Testis (tissue), 3 donors: ENCODE measurements around the gene STAP2. TPM values are rescaled to one million over a fixed set of nuclear protein-coding genes. Genes with fewer than 3 reads are reported as not detected.

Experiments used
- DNase-seq: peaks from one replicate; pipeline ENCODE4 v3.0.0-alpha.2; 2019
- H3K27ac ChIP-seq, 2 donors: fragments of 200-600 bp; sonication (generic); one replicate each; pipeline ENCODE4 v1.5.1; 2019
- H3K27me3 ChIP-seq: fragments of 200-600 bp; sonication (generic); one replicate; pipeline ENCODE4 v1.5.1; 2019
- H3K36me3 ChIP-seq: fragments of 200-600 bp; sonication (generic); one replicate; pipeline ENCODE4 v1.5.1; 2017; ENCODE audit warnings: low read depth; ENCODE audit errors: missing control alignments
- H3K4me1 ChIP-seq: fragments of 200-600 bp; sonication (generic); one replicate; pipeline ENCODE4 v1.5.1; 2019
- H3K4me3 ChIP-seq, 2 donors: fragments of 200-600 bp; sonication (generic); one replicate each; pipeline ENCODE4 v1.5.1; 2017 to 2019
- H3K9me3 ChIP-seq: fragments of 200-600 bp; sonication (generic); one replicate; pipeline ENCODE4 v1.5.1; 2017
- CTCF ChIP-seq, 3 experiments: fragments of 450-650 bp in 2 of 3; fragments of 200-600 bp in 1 of 3; sonication (generic) in 1 of 3; IDR thresholded peaks; one replicate each; pipeline ENCODE4 v1.5.1; 2016 to 2019; ENCODE audit warnings: antibody characterized with exemption in 3 of 3, mild to moderate bottlenecking in 2 of 3, moderate library complexity in 1 of 3
- POLR2A ChIP-seq: fragments of 450-650 bp; IDR thresholded peaks from one replicate; pipeline ENCODE4 v1.6.1; 2017; ENCODE audit warnings: antibody characterized with exemption, mild to moderate bottlenecking, moderate library complexity
- WGBS, 2 donors: methylation state at CpG; one replicate each; pipeline ENCODE4 v1.1.5; 2018; 5-methylcytosine and 5-hydroxymethylcytosine counted together
- intact Hi-C: fragments of 100-400 bp; cut with DNase I; formaldehyde crosslinking; loops from one replicate; pipeline ENCODE4 v1.15.1; 2023; ENCODE audit warnings: low total_unique reads
- polyA plus RNA-seq: library from polyadenylated mRNA; stranded (reverse); fragments of 350-450 nt; fragmentation: Illumina TruSeq; extraction: RNeasy Lipid Tissue Mini Kit (QIAGEN cat#74804); gene quantifications from one replicate; pipeline ENCODE4 v1.2.3, GENCODE V29; 2014; ENCODE audit warnings: low read depth, low replicate concordance; ENCODE audit not compliant: insufficient read depth
- total RNA-seq, 2 donors: library from RNA; depleted of rRNA; stranded (reverse); fragments of >200 nt; gene quantifications; one replicate each; pipeline ENCODE4 v1.2.3, GENCODE V29; 2016

Gene STAP2
- total and polyA plus RNA-seq, 3 donors from 2014 or later = 5.3 to 6.4 (median 6.2) TPM

- WGBS, 2 donors = 83 to 85% methylated on average over 17 to 23 of the region's 23 CpGs
- no peaks in the 10 kb centered on the region for H3K36me3 ChIP-seq
- intact Hi-C loops = loop anchor here (10.0 kb wide), 1 partner anchor 82 kb away; the partner anchor contains the start of gene SHD
- H3K4me1 ChIP-seq = peaks cover 23% of the 10 kb centered on the region
- no peak overlapping the region for H3K27ac ChIP-seq
- no peak for DNase-seq
- H3K27me3 ChIP-seq = no peaks in the 10 kb centered on the region
- H3K4me3 ChIP-seq = no peak overlapping the region
- TF ChIP-seq POLR2A (no peak), CTCF (IDR thresholded peaks at IDR 0.05) (no peak)
- no peaks in the 10 kb centered on the region for H3K9me3 ChIP-seq
These were observed 18.6 kb upstream of the STAP2 start for GRCh38 chr19:4357095-4357797.

GRCh38 chr19:4354897-4355296 lies 16.3 kb upstream of the STAP2 start:
- Histone ChIP-seq H3K36me3 (no peaks in the 10 kb centered on the region), H3K4me3 (no peak overlapping the region), H3K4me1 (peaks cover 7% of the 10 kb centered on the region), H3K9me3 (no peaks in the 10 kb centered on the region), H3K27me3 (no peaks in the 10 kb centered on the region), H3K27ac (no peak overlapping the region)
- TF ChIP-seq CTCF (IDR thresholded peaks at IDR 0.05) (no peak), POLR2A (no peak)
- 83 to 91% methylated on average over 4 to 17 of the region's 17 CpGs for WGBS, 2 donors
- intact Hi-C loops = loop anchor here (10.0 kb wide), 1 partner anchor 80 kb away; the partner anchor contains the start of gene SHD
- DNase-seq = no peak

GRCh38 chr19:4354282-4354681 lies 15.7 kb upstream of the STAP2 start:
- intact Hi-C loops = loop anchor here (10.0 kb wide), 1 partner anchor 79 kb away; the partner anchor contains the start of gene SHD
- WGBS, 2 donors = 70 to 86% methylated on average over 4 to 12 of the region's 12 CpGs
- Histone ChIP-seq H3K27me3 (no peaks in the 10 kb centered on the region), H3K9me3 (no peaks in the 10 kb centered on the region), H3K36me3 (no peaks in the 10 kb centered on the region), H3K27ac (no peak overlapping the region), H3K4me1 (peaks cover 3% of the 10 kb centered on the region), H3K4me3 (no peak overlapping the region)
- DNase-seq = no peak
- TF ChIP-seq CTCF (IDR thresholded peaks at IDR 0.05) (no peak), POLR2A (no peak)

GRCh38 chr19:4352701-4353121 lies 14.1 kb upstream of the STAP2 start:
- H3K4me1 ChIP-seq = no peaks in the 10 kb centered on the region
- no peak overlapping the region for H3K4me3 ChIP-seq
- H3K27ac ChIP-seq = no peak overlapping the region
- no peaks in the 10 kb centered on the region for H3K9me3 ChIP-seq
- intact Hi-C loops = loop anchor here (10.0 kb wide), 1 partner anchor 78 kb away; the partner anchor contains the start of gene SHD
- H3K27me3 ChIP-seq = no peaks in the 10 kb centered on the region
- WGBS, 2 donors = 47 to 55% methylated on average over 8 to 9 of the region's 9 CpGs
- DNase-seq = peak; percentile 42
- H3K36me3 ChIP-seq = no peaks in the 10 kb centered on the region
- no peak for TF ChIP-seq POLR2A
- TF ChIP-seq CTCF (IDR thresholded peaks at IDR 0.05) = peak; percentile 54 to 92 (median 64)
